Esophagus squamous epithelium (tissue), 5 donors: ENCODE measurements around the gene PLA2G12A. TPM values are rescaled to one million over a fixed set of nuclear protein-coding genes. Genes with fewer than 3 reads are reported as not detected.

Source experiments
- DNase-seq: peaks from one replicate; lab custom pipeline; 2025; lab: John Stamatoyannopoulos, UW
- H3K27ac ChIP-seq, 4 donors: fragments of 200-600 bp; sonication (generic); one replicate each; pipeline ENCODE4 v1.5.1; 2016 to 2019; ENCODE audit warnings: mild to moderate bottlenecking in 1 of 4
- H3K27me3 ChIP-seq, 4 donors: fragments of 200-600 bp; sonication (generic); 1 replicate in 3 of 4; 2 replicates in 1 of 4; pipeline versions ENCODE4 v1.5.1 to v1.6.0; 2017 to 2021; ENCODE audit warnings: antibody characterized with exemption in 1 of 4
- H3K36me3 ChIP-seq, 3 donors: fragments of 200-600 bp; sonication (generic); one replicate each; pipeline ENCODE4 v1.5.1; 2016 to 2019
- H3K4me1 ChIP-seq, 3 donors: fragments of 200-600 bp; sonication (generic); one replicate each; pipeline ENCODE4 v1.5.1; 2017 to 2019
- H3K4me3 ChIP-seq, 4 donors: fragments of 200-600 bp; sonication (generic); 1 replicate in 3 of 4; 2 replicates in 1 of 4; pipeline ENCODE4 v1.5.1; 2016 to 2019; ENCODE audit warnings: mild to moderate bottlenecking in 2 of 4, moderate library complexity in 1 of 4
- H3K9me3 ChIP-seq, 3 donors: fragments of 200-600 bp; sonication (generic); one replicate each; pipeline ENCODE4 v1.5.1; 2016 to 2019
- POLR2A ChIP-seq, 4 donors: fragments of 450-650 bp; IDR thresholded peaks; one replicate each; pipeline ENCODE4 v1.6.1; 2017; ENCODE audit warnings: antibody characterized with exemption in 4 of 4, mild to moderate bottlenecking in 4 of 4, moderate library complexity in 3 of 4
- WGBS, 2 donors: methylation state at CpG; one replicate each; pipeline ENCODE4 v1.1.5; 2018; 5-methylcytosine and 5-hydroxymethylcytosine counted together
- intact Hi-C: fragments of 100-400 bp; cut with DNase I; formaldehyde crosslinking; loops from one replicate; pipeline ENCODE4 v1.15.0; 2022
- total RNA-seq, 4 donors: library from RNA; depleted of rRNA; stranded (reverse); fragments of >200 nt; gene quantifications; one replicate each; pipeline ENCODE4 v1.1.0, GENCODE V29; 2016
- TF ChIP-seq, protein P1 (sequence below), 6 experiments: fragments of 450-650 bp in 4 of 6; fragments of 200-600 bp in 2 of 6; sonication (generic) in 2 of 6; IDR thresholded peaks; one replicate each; pipeline ENCODE4 v1.5.1; 2016 to 2019; ENCODE audit warnings: antibody characterized with exemption in 6 of 6, mild to moderate bottlenecking in 4 of 6, moderate library complexity in 4 of 6
- donor health status: DM: yes; HTN: yes; CAD: no.

Gene PLA2G12A
- total RNA-seq, 4 donors from 2014 or later, result 10.8 to 66.6 (median 25.2) TPM

DNA sequence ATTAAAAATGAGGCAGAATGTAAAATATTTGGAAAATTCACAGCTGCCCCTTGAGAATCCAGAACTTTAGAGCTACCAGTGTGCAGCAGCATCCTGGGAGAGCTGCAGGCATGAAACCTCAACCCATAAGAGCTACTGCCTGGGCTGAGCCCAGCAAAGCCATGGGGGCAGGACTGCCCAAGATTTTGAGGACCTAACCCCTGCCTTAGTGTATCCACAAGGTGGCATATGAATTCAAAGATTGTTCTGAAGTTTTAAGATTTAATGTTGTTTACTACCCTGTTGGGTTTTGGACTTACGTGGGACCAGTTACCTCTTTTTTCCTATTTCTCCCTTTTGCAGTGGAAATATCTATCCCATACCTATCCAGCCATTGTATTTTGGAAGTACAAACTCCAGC is 53.0 kb downstream of the PLA2G12A start:
- intact Hi-C loops, result no loop called here
- no peaks in the 10 kb centered on the region for H3K27me3 ChIP-seq
- DNase-seq, result no peak

DNA sequence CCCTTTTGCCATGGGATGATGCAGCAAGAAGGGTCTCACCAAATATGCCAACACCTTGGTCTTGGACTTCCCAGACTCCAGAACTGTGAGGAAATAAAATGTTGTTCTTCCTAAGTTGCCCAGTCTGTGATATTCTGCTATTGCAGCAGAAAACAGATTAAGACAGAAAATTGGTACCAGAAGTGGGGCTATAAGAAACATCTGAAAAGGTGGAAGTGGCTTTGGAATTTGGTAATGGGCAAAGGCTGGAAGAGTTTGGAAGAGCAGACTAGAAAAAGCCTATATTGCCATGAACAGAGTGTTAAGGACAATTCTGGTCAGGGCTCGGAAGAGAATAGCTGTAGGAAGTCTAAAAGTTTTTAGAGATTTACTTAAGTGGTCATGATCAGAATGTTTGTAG is 54.0 kb downstream of the PLA2G12A start:
- Histone ChIP-seq H3K4me1 (no peaks in the 10 kb centered on the region), H3K9me3 (peaks cover 0 to 5% (median 0%) of the 10 kb centered on the region in 3 donors), H3K27ac (no peak overlapping the region), H3K27me3 (no peaks in the 10 kb centered on the region), H3K4me3 (no peak overlapping the region), H3K36me3 (no peaks in the 10 kb centered on the region)
- no peak for DNase-seq
- TF ChIP-seq, protein P1, sequence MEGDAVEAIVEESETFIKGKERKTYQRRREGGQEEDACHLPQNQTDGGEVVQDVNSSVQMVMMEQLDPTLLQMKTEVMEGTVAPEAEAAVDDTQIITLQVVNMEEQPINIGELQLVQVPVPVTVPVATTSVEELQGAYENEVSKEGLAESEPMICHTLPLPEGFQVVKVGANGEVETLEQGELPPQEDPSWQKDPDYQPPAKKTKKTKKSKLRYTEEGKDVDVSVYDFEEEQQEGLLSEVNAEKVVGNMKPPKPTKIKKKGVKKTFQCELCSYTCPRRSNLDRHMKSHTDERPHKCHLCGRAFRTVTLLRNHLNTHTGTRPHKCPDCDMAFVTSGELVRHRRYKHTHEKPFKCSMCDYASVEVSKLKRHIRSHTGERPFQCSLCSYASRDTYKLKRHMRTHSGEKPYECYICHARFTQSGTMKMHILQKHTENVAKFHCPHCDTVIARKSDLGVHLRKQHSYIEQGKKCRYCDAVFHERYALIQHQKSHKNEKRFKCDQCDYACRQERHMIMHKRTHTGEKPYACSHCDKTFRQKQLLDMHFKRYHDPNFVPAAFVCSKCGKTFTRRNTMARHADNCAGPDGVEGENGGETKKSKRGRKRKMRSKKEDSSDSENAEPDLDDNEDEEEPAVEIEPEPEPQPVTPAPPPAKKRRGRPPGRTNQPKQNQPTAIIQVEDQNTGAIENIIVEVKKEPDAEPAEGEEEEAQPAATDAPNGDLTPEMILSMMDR (IDR thresholded peaks at IDR 0.05), result no peak
- TF ChIP-seq POLR2A (IDR thresholded peaks at IDR 0.05), result no peak
- intact Hi-C loops, result no loop called here
- 92 to 93% methylated on average over 1 of the region's 1 CpG for WGBS, 2 donors

More for the DNA sequence above, 53.0 kb downstream of the PLA2G12A start:
- no peak overlapping the region for H3K27ac ChIP-seq
- peaks cover 0 to 5% (median 0%) of the 10 kb centered on the region in 3 donors for H3K9me3 ChIP-seq
- TF ChIP-seq, protein P1 (IDR thresholded peaks at IDR 0.05), result peak in 1 of 6 experiments; percentile 15
- TF ChIP-seq POLR2A (IDR thresholded peaks at IDR 0.05), result no peak
- no peaks in the 10 kb centered on the region for H3K4me1 ChIP-seq
- no peak overlapping the region for H3K4me3 ChIP-seq
- WGBS, 2 donors, result 86 to 90% methylated on average over 1 of the region's 1 CpG
- no peaks in the 10 kb centered on the region for H3K36me3 ChIP-seq

DNA sequence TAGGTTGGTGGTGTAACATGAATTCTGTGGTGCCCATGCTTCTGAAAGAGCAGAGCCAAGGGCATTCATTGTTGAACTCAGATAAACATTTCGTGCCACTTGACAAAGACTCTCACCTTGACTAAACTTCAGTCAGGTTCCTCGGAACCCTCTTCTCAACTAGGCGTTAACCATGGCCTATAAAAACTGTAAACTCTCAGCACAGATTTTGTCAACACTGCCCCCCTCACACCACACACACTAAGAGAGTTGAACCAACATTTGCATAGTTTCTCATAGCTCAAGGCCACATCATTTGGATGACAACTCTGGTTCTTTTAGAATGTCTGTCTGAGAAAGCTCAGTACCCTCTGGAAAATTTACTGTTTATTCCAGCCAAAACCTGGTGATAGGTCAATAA is 54.7 kb downstream of the PLA2G12A start:
- Histone ChIP-seq H3K4me1 (no peaks in the 10 kb centered on the region), H3K9me3 (peaks cover 0 to 5% (median 0%) of the 10 kb centered on the region in 3 donors), H3K27ac (no peak overlapping the region), H3K4me3 (no peak overlapping the region), H3K27me3 (no peaks in the 10 kb centered on the region), H3K36me3 (no peaks in the 10 kb centered on the region)
- 72 to 75% methylated on average over 3 of the region's 3 CpGs for WGBS, 2 donors
- TF ChIP-seq, protein P1 (IDR thresholded peaks at IDR 0.05), result no peak
- TF ChIP-seq POLR2A (IDR thresholded peaks at IDR 0.05), result no peak
- DNase-seq, result no peak
- intact Hi-C loops, result no loop called here

DNA sequence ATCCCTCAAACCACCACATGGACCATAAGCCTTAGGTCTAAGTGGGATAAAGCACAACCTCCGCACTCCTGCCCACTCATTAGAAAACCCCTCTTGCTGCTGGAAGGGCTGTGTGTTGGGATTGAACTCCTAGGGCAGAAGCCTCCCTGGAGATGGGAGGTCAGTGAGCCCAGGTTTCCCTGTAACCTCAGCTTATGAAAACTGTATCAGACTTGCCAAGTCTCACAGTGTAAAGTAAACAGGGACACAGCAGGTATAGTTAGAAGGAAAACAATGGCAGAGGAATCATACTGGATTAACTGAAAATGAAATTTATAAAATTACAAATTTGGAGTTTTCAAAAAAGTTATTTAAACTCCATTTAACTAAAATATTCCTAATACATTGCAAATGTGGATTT is 56.6 kb downstream of the PLA2G12A start:
- WGBS, 2 donors, result 88 to 100% methylated on average over 1 of the region's 1 CpG

DNA sequence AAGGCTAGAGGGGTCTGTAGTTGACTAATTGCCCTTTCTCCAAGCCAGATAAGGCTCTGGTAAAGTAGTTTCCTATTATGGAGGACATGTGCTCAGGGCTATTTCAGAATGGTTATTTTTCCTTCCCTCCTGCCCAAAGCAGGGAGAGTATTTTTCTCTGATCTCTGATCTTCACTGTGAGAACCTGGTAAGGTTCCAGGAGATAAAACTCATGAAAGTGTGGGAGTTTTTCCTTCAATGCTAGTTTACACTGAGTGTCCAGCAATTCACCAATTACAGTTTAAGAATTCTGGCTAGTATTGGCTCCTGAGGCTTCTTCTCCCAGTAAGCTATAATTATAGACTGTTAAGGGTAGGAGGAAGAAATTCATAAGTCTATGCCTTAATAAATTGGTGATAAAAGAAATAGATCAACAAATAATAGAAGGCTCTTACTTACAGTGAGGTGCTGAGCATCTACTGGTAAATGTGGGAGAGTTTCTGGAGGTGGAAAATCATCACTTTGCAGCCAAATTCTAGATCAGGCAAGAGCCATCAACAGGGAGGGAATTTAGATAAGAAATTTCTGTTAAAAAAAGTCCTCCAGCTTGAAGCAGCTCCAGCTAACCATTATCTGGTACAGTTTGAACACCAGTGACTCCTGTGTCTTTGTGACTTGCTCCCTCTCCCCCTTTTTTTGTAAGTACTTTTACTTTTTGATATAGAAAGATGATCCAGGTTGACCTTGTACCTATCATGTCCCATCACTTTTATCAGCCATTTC is 57.5 kb downstream of the PLA2G12A start:
- no peak for DNase-seq
- TF ChIP-seq POLR2A (IDR thresholded peaks at IDR 0.05), result no peak
- TF ChIP-seq, protein P1 (IDR thresholded peaks at IDR 0.05), result no peak
- H3K9me3 ChIP-seq, result no peaks in the 10 kb centered on the region
- intact Hi-C loops, result no loop called here
- no peak overlapping the region for H3K4me3 ChIP-seq
- no peaks in the 10 kb centered on the region for H3K4me1 ChIP-seq
- H3K27me3 ChIP-seq, result no peaks in the 10 kb centered on the region
- no peak overlapping the region for H3K27ac ChIP-seq
- H3K36me3 ChIP-seq, result no peaks in the 10 kb centered on the region

More for the DNA sequence above, 56.6 kb downstream of the PLA2G12A start:
- Histone ChIP-seq H3K27ac (no peak overlapping the region), H3K9me3 (no peaks in the 10 kb centered on the region), H3K36me3 (no peaks in the 10 kb centered on the region), H3K27me3 (no peaks in the 10 kb centered on the region), H3K4me3 (no peak overlapping the region), H3K4me1 (no peaks in the 10 kb centered on the region)
- TF ChIP-seq POLR2A (IDR thresholded peaks at IDR 0.05), result no peak
- TF ChIP-seq, protein P1 (IDR thresholded peaks at IDR 0.05), result no peak
- intact Hi-C loops, result no loop called here
- no peak for DNase-seq
